Adrenal gland (tissue), 12 donors: Measurements from ENCODE around the gene TOPORS. TPM values are rescaled to one million over a fixed set of nuclear protein-coding genes. Genes with fewer than 3 reads are reported as not detected.

Experiments
- DNase-seq, 7 donors: peaks; one replicate each; pipeline ENCODE4 v3.0.0-alpha.2; 2019 to 2020
- H3K27ac ChIP-seq, 5 donors: fragments of 200-600 bp; sonication (generic) in 4 of 5; 1 replicate in 3 of 5; 2 replicates in 2 of 5; pipeline versions ENCODE4 v1.5.1 to v1.8.0; 2016 to 2020; ENCODE audit warnings: mild to moderate bottlenecking in 1 of 5
- H3K27me3 ChIP-seq: fragments of 200-600 bp; 2 replicates; pipeline ENCODE4 v1.8.0; 2021
- H3K36me3 ChIP-seq, 2 donors: fragments of 200-600 bp; replicated peaks in 1 of 2; 1 replicate in 1 of 2; 2 replicates in 1 of 2; pipeline versions ENCODE4 v1.5.1 to v1.8.0; 2018 to 2022
- H3K4me1 ChIP-seq, 2 donors: fragments of 200-600 bp; replicated peaks in 1 of 2; 1 replicate in 1 of 2; 2 replicates in 1 of 2; pipeline versions ENCODE4 v1.5.1 to v1.8.0; 2018 to 2021
- H3K4me3 ChIP-seq, 4 donors: fragments of 200-600 bp; sonication (generic) in 3 of 4; one replicate each; pipeline ENCODE4 v1.5.1; 2016 to 2018
- H3K9me3 ChIP-seq, 3 donors: fragments of 200-600 bp; sonication (generic) in 1 of 3; replicated peaks in 1 of 3; 1 replicate in 2 of 3; 2 replicates in 1 of 3; pipeline versions ENCODE4 v1.5.1 to v1.8.0; 2016 to 2021
- CTCF ChIP-seq, 6 experiments: fragments of 450-650 bp in 4 of 6; fragments of 200-600 bp in 2 of 6; sonication (generic) in 1 of 6; IDR thresholded peaks; 1 replicate in 5 of 6; 2 replicates in 1 of 6; pipeline versions ENCODE4 v1.5.1 to v1.8.0; 2016 to 2021; ENCODE audit warnings: antibody characterized with exemption in 6 of 6, mild to moderate bottlenecking in 2 of 6, moderate library complexity in 1 of 6
- POLR2A ChIP-seq, 2 donors: fragments of 450-650 bp; IDR thresholded peaks; one replicate each; pipeline ENCODE4 v1.6.1; 2017; ENCODE audit warnings: antibody characterized with exemption in 2 of 2, mild to moderate bottlenecking in 2 of 2, moderate library complexity in 1 of 2
- WGBS, 4 donors: extraction: QIAGEN DNeasy Blood & Tissue Kit in 2 of 4; methylation state at CpG; one replicate each; pipeline versions ENCODE4 v1.1.5 to v1.1.7; 2013 to 2017; 5-methylcytosine and 5-hydroxymethylcytosine counted together
- intact Hi-C, 2 donors: fragments of 100-400 bp; cut with DNase I; formaldehyde crosslinking; loops; one replicate each; pipeline versions ENCODE4 v1.14.1 to v1.15.0; 2022 to 2023
- polyA plus RNA-seq, 3 donors: library from polyadenylated mRNA; stranded (reverse); fragments of 200-250 nt in 2 of 3; fragments of 350-450 nt in 1 of 3; fragmentation: Illumina TruSeq in 1 of 3; extraction: RNeasy Lipid Tissue Mini Kit (QIAGEN cat#74804) in 1 of 3; gene quantifications; one replicate each; pipeline ENCODE4 v1.2.3, GENCODE V29; 2013 to 2014
- total RNA-seq, 9 donors: library from RNA; depleted of rRNA in 4 of 9; stranded (reverse); fragments of >200 nt in 4 of 9; fragments of 120-200 nt in 1 of 9; fragmentation: NEBNext Ultra II Directional in 1 of 9; extraction: Animal tissue kit (Norgen Biotek cat#: 25700) in 1 of 9; gene quantifications; one replicate each; pipeline versions ENCODE4 v1.1.0 to v1.2.4, GENCODE V29; 2013 to 2023
- donor health status: healthy with polysubstance abuse.
- donor health status: Bipolar disorder and iron deficiency.
- donor health status: DM: yes; HTN: yes; CAD: no.
- donor health status: DM: no; HTN: no; CAD: no.
- donor health status: DM: no; HTN: no; CAD: no.
- donor health status: DM: yes; HTN: yes; CAD: no.

TOPORS gene
- total and polyA plus RNA-seq, 12 donors, result 7.6 to 25.3 (median 15.9) TPM

- peak in 1 of 7 donors; percentile 4 for DNase-seq
- Histone ChIP-seq H3K27ac (no peak overlapping the region), H3K4me1 (no peaks in the 10 kb centered on the region), H3K4me3 (no peak overlapping the region), H3K27me3 (no peaks in the 10 kb centered on the region), H3K36me3 (no peaks in the 10 kb centered on the region), H3K9me3 (no peaks in the 10 kb centered on the region)
- intact Hi-C loops, result no loop called here
- 53 to 63% (median 59%) methylated on average over 4 of the region's 4 CpGs for WGBS, 4 donors
- TF ChIP-seq POLR2A (IDR thresholded peaks at IDR 0.05) (no peak), CTCF (IDR thresholded peaks at IDR 0.05) (no peak)
Measured at GRCh38 chr9:32596096-32596865, 43.9 kb upstream of the TOPORS start.

- Histone ChIP-seq H3K27ac (no peak overlapping the region), H3K9me3 (no peaks in the 10 kb centered on the region), H3K36me3 (no peaks in the 10 kb centered on the region), H3K4me1 (no peaks in the 10 kb centered on the region), H3K4me3 (no peak overlapping the region), H3K27me3 (no peaks in the 10 kb centered on the region)
- TF ChIP-seq CTCF (IDR thresholded peaks at IDR 0.05) (no peak), POLR2A (IDR thresholded peaks at IDR 0.05) (no peak)
- DNase-seq, result no peak
- 48 to 70% (median 52%) methylated on average over 1 of the region's 1 CpG for WGBS, 4 donors
- intact Hi-C loops, result no loop called here
Measured at GRCh38 chr9:32590898-32591297, 38.5 kb upstream of the TOPORS start.

GRCh38 chr9:32590476-32590875 lies 38.1 kb upstream of the TOPORS start:
- 26 to 57% (median 41%) methylated on average over 2 of the region's 2 CpGs for WGBS, 4 donors
- no peaks in the 10 kb centered on the region for H3K4me1 ChIP-seq
- DNase-seq, result no peak
- intact Hi-C loops, result no loop called here
- H3K36me3 ChIP-seq, result no peaks in the 10 kb centered on the region
- H3K4me3 ChIP-seq, result no peak overlapping the region
- no peak for TF ChIP-seq CTCF (IDR thresholded peaks at IDR 0.05)
- no peak for TF ChIP-seq POLR2A (IDR thresholded peaks at IDR 0.05)
- H3K9me3 ChIP-seq, result no peaks in the 10 kb centered on the region
- H3K27ac ChIP-seq, result no peak overlapping the region
- no peaks in the 10 kb centered on the region for H3K27me3 ChIP-seq

- WGBS, 4 donors, result 32 to 46% (median 41%) methylated on average over 6 of the region's 6 CpGs
- TF ChIP-seq POLR2A (IDR thresholded peaks at IDR 0.05), result no peak
- peak in 5 of 6 experiments; percentile 15 to 46 (median 37) for TF ChIP-seq CTCF (IDR thresholded peaks at IDR 0.05)
Measured at GRCh38 chr9:32589083-32589723, 36.8 kb upstream of the TOPORS start.

More at GRCh38 chr9:32589083-32589723, 36.8 kb upstream of the TOPORS start:
- H3K27ac ChIP-seq, result no peak overlapping the region
- DNase-seq, result peak in 1 of 7 donors; percentile 11
- no peaks in the 10 kb centered on the region for H3K36me3 ChIP-seq
- no peaks in the 10 kb centered on the region for H3K9me3 ChIP-seq
- H3K4me3 ChIP-seq, result no peak overlapping the region
- no peaks in the 10 kb centered on the region for H3K4me1 ChIP-seq
- H3K27me3 ChIP-seq, result no peaks in the 10 kb centered on the region
- intact Hi-C loops, result no loop called here
